Measurements from ENCODE around the gene BIRC2. TPM values are rescaled to one million over a fixed set of nuclear protein-coding genes. Genes with fewer than 3 reads are reported as not detected.

Gene BIRC2
- total and polyA plus RNA-seq, 7 donors, result 22.5 to 55.1 (median 30.2) TPM

DNA sequence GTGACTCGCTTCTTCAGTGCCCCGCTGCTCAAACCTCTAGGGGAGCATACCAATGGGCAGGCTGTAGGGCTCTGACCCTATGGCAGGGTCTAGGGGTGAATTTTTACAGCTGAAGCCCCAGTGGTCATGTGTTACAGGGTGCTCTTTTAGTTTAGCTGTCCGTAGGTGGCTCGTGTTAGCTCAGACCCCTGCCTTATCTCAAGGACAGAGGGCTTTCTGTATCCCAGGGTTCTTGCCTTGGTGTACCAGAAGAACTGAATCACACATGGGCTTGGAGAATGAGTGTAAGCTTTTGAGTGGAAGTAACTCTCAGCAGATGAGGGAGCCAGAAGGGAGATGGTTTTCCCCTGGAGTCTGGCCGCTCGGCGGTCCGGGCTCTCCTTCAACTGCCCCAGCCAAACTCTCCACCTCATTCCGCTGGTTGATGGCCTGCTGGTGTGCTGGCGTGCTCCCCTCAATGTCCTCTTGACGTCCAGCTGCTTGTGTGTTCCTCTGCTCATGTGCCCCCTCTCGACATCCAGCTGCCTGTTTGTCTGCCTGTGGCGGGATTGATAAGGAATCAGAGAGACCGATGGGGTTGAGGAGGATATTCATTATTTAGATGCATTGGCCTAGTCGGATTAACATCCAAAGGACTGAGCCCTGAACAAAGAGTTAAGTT lies 37.5 kb downstream of the BIRC2 start:
- DNase-seq (no peak), ATAC-seq (no peak)
- TF ChIP-seq, protein P1, sequence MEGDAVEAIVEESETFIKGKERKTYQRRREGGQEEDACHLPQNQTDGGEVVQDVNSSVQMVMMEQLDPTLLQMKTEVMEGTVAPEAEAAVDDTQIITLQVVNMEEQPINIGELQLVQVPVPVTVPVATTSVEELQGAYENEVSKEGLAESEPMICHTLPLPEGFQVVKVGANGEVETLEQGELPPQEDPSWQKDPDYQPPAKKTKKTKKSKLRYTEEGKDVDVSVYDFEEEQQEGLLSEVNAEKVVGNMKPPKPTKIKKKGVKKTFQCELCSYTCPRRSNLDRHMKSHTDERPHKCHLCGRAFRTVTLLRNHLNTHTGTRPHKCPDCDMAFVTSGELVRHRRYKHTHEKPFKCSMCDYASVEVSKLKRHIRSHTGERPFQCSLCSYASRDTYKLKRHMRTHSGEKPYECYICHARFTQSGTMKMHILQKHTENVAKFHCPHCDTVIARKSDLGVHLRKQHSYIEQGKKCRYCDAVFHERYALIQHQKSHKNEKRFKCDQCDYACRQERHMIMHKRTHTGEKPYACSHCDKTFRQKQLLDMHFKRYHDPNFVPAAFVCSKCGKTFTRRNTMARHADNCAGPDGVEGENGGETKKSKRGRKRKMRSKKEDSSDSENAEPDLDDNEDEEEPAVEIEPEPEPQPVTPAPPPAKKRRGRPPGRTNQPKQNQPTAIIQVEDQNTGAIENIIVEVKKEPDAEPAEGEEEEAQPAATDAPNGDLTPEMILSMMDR (IDR thresholded peaks at IDR 0.05), result no peak
- no peaks in the 10 kb centered on the region for H3K27me3 ChIP-seq (ENCODE audit: insufficient read depth in 3 of 3, low read length in 2 of 3)
- no peak overlapping the region for H3K27ac ChIP-seq
- no peaks in the 10 kb centered on the region for H3K9me3 ChIP-seq
- H3K4me3 ChIP-seq, result no peak overlapping the region
- peaks cover 7 to 86% of the 10 kb centered on the region in 2 donors for H3K36me3 ChIP-seq (ENCODE audit: insufficient read depth in 1 of 2, low read depth in 1 of 2)
- 88 to 92% (median 91%) methylated on average over 14 to 15 of the region's 15 CpGs for WGBS, 3 donors
- no peaks in the 10 kb centered on the region for H3K4me1 ChIP-seq
- intact Hi-C loops (cut with DNase I), result no loop called here

DNA sequence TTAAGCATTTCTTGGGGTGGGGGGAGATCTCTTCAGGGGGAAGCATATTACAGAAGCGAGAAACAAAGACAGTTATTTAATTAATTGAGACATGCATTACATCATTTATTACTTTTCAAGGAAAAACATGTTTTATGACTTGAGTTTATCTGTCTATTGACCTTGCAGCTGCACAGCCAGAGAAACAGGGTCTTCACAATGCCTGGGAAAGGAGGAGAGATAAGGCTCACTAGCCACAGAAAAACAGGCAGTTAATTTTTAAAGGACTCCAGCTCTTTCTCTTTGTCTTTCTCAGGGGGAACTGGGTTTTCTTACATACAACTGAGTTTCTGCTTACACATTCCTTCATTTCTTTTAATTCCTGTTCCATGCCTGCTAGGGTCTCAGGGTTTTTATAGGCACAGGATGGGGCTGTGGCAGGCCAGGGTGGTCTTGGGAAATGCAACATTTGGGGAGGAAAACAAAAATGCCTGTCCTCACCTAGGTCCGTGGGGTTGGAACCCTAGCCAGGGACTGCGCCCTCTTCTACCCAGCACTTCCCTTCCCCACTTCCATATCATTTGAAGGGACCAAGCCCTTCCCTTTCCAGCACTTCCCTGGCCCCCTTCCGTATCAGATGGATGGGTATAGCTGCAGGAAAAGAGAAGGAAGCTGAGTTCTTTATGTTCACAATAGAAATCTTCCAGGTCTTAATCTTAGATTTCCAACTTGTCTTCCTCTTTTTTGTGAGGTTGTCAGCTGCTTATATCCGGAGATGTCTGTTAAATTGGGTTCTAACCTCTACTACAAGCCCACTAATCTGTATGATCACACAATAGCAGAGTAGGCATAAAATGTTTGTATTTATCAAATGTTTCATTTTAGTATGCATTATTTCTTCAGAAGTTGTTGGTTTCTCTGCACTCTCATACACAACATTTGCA lies 38.3 kb downstream of the BIRC2 start:
- TF ChIP-seq, protein P1 (IDR thresholded peaks at IDR 0.05), result no peak
- Histone ChIP-seq H3K36me3 (ENCODE audit: insufficient read depth in 1 of 2, low read depth in 1 of 2) (peaks cover 4 to 79% of the 10 kb centered on the region in 2 donors), H3K27ac (no peak overlapping the region), H3K4me1 (no peaks in the 10 kb centered on the region), H3K4me3 (no peak overlapping the region), H3K27me3 (ENCODE audit: insufficient read depth in 3 of 3, low read length in 2 of 3) (no peaks in the 10 kb centered on the region), H3K9me3 (no peaks in the 10 kb centered on the region)
- ATAC-seq (no peak), DNase-seq (no peak)
- 77 to 82% (median 77%) methylated on average over 5 of the region's 5 CpGs for WGBS, 3 donors
- intact Hi-C loops (cut with DNase I), result no loop called here

DNA sequence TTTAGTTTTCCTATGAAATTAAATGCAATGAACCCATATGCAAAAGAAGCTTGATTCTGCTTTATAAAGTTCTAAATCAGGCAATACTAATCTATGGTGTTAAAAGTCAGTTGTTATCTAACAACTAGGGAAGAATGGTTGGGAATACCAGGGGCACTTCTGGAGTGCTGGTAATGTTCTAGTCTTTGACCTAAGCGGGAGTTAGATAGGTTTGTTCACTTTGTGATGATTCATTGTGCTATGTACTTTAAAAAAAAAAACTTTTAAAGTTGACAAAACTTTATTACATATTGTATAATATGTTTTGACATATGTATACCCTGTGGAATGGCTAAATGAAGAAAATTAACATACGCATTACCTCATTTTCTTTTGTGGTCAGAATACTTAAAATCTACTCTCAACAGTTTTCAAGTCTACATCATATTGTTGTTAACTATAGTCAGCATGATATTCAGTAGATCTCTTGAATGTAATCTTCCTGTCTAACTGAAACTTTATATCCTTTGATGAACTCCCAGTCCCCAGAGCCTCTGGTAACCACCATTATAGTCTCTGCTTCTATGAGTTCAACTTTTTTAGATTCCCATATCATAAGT lies 39.2 kb downstream of the BIRC2 start:
- ATAC-seq (no peak), DNase-seq (no peak)
- H3K27ac ChIP-seq, result no peak overlapping the region
- TF ChIP-seq, protein P1 (IDR thresholded peaks at IDR 0.05), result no peak
- H3K4me3 ChIP-seq, result no peak overlapping the region
- no peaks in the 10 kb centered on the region for H3K27me3 ChIP-seq (ENCODE audit: insufficient read depth in 3 of 3, low read length in 2 of 3)
- peaks cover 4 to 70% of the 10 kb centered on the region in 2 donors for H3K36me3 ChIP-seq (ENCODE audit: insufficient read depth in 1 of 2, low read depth in 1 of 2)
- no peaks in the 10 kb centered on the region for H3K4me1 ChIP-seq
- 91 to 97% (median 97%) methylated on average over 2 of the region's 2 CpGs for WGBS, 3 donors
- no peaks in the 10 kb centered on the region for H3K9me3 ChIP-seq
- intact Hi-C loops (cut with DNase I), result no loop called here

DNA sequence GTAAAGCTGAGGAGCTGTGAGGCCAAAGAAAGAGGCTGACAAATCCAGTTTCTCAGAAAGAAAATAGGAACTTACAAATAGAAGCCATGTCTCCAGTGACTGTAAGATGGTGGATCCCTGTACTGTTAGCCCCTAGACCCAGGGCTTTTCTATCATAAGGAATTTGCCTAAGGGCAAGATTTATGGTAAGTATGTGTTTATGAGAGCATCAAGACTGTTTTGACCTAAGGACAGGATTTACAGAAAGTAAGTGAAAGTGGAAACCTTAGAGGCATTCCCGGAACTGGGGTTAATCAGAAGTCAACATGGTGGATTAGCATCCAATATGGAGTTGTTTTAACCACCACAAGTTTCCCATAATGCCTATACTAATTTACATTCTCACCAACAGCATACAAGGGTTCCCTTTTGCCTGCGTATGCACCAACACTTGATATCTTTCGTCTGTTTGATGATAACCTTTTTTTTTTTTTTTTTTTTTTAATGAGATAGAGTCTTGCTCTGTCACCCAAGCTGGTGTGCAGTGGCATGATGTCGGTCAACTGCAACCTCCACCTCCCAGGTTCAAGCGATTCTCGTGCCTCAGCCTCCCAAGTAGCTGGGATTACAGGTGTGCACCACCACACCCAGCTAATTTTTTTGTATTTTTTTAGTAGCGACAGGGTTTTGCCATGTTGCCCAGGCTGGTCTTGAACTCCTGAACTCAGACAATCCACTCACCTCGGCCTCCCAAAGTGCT lies 40.2 kb downstream of the BIRC2 start:
- TF ChIP-seq, protein P1 (IDR thresholded peaks at IDR 0.05), result no peak
- intact Hi-C loops (cut with DNase I), result no loop called here
- Histone ChIP-seq H3K27ac (no peak overlapping the region), H3K36me3 (ENCODE audit: insufficient read depth in 1 of 2, low read depth in 1 of 2) (peaks cover 4 to 67% of the 10 kb centered on the region in 2 donors), H3K4me1 (no peaks in the 10 kb centered on the region), H3K4me3 (no peak overlapping the region), H3K9me3 (no peaks in the 10 kb centered on the region), H3K27me3 (ENCODE audit: insufficient read depth in 3 of 3, low read length in 2 of 3) (no peaks in the 10 kb centered on the region)
- DNase-seq (no peak), ATAC-seq (no peak)
- 86 to 91% (median 86%) methylated on average over 8 of the region's 8 CpGs for WGBS, 3 donors
